HCT116 (cell line): ENCODE results near the gene IQCM. TPM values are rescaled to one million over a fixed set of nuclear protein-coding genes. Genes with fewer than 3 reads are reported as not detected.

Experiments
- ATAC-seq: fragments of 200-7000 bp; cut with Tn5 transposase; 2 replicates; pipeline ENCODE4 v1.9.1; 2020; ENCODE audit warnings: mild to moderate bottlenecking, moderate library complexity
- BruUV-seq: library from RNA; stranded (reverse); fragments of 400-500 nt; replicated peaks from 2 replicates; lab custom pipeline; 2021; lab: Mats Ljungman, UMichigan
- CTCF ChIA-PET: fragments of 300-600 bp; sonication (Branson Sonifier 250); formaldehyde crosslinking; loops from one replicate; lab custom pipeline; 2021; ENCODE audit warnings: antibody characterized with exemption; lab: Charles Lee
- POLR2A ChIA-PET: fragments of 300-600, 350-600 bp; sonication (Branson Sonifier 250); formaldehyde crosslinking; loops from one replicate; lab custom pipeline; 2021; ENCODE audit warnings: antibody characterized with exemption; lab: Charles Lee
- RAD21 ChIA-PET, 2 experiments: fragments of 300-600 bp; sonication (Branson Sonifier 250); formaldehyde crosslinking; loops; one replicate each; lab custom pipeline; 2023; ENCODE audit warnings: low total read pairs in 2 of 2; ENCODE audit not compliant: uncharacterized antibody in 2 of 2, unreplicated experiment in 2 of 2, low non-redundant PET in 1 of 2; lab: Charles Lee
- DNase-seq: peaks from one replicate; pipeline ENCODE4 v3.0.0-alpha.2; 2010; ENCODE audit warnings: low read depth, low spot score
- H2AFZ ChIP-seq: fragments of 200-600 bp; shearing (Covaris generic), sonication (generic); 2 replicates; pipeline ENCODE4 v1.6.1; 2017; ENCODE audit warnings: low read depth, mixed run types, mixed read lengths, antibody characterized with exemption, low read length; ENCODE audit not compliant: poor library complexity, severe bottlenecking
- H3K27ac ChIP-seq: 2 replicates; pipeline ENCODE4 v1.5.1; 2012; ENCODE audit warnings: low read depth, low read length
- H3K27me3 ChIP-seq: fragments of 200-600 bp; sonication (generic); 2 replicates; pipeline ENCODE4 v1.6.1; 2016; ENCODE audit warnings: mixed run types, low read length, mixed read lengths; ENCODE audit not compliant: insufficient read depth
- H3K36me3 ChIP-seq, 2 experiments: fragments of 200-500 bp in 1 of 2; fragments of 200-600 bp in 1 of 2; sonication (Bioruptor generic) in 1 of 2; sonication (generic) in 1 of 2; 2 replicates each; pipeline versions ENCODE4 v1.5.1 to v1.6.1; 2014 to 2016; ENCODE audit warnings: low read length in 2 of 2, inconsistent platforms in 1 of 2, mixed read lengths in 1 of 2, mixed run types in 1 of 2; ENCODE audit not compliant: insufficient read depth in 2 of 2, control insufficient read depth in 1 of 2
- H3K4me1 ChIP-seq, 2 experiments: fragments of 200-600 bp in 1 of 2; sonication (generic) in 1 of 2; 2 replicates each; pipeline versions ENCODE4 v1.5.1 to v1.6.1; 2012 to 2017; ENCODE audit warnings: low read length in 2 of 2, inconsistent platforms in 1 of 2, mild to moderate bottlenecking in 1 of 2, mixed read lengths in 1 of 2, mixed run types in 1 of 2, moderate library complexity in 1 of 2; ENCODE audit not compliant: insufficient read depth in 2 of 2, control insufficient read depth in 1 of 2
- H3K4me2 ChIP-seq: fragments of 200-600 bp; sonication (generic); 2 replicates; pipeline ENCODE4 v1.6.1; 2017; ENCODE audit warnings: mixed run types, low read length, mixed read lengths
- H3K4me3 ChIP-seq, 2 experiments: fragments of 200-600 bp in 1 of 2; sonication (generic) in 1 of 2; replicated peaks in 1 of 2; 2 replicates each; pipeline ENCODE4 v1.5.1; 2011 to 2016; ENCODE audit warnings: low read length in 2 of 2, control low read depth in 1 of 2, low read depth in 1 of 2, mild to moderate bottlenecking in 1 of 2, mixed read lengths in 1 of 2, mixed run types in 1 of 2
- H3K79me2 ChIP-seq: fragments of 200-600 bp; sonication (generic); 2 replicates; pipeline ENCODE4 v1.6.1; 2017; ENCODE audit warnings: mild to moderate bottlenecking, mixed run types, low read length, moderate library complexity, mixed read lengths; ENCODE audit not compliant: insufficient read depth
- H3K9ac ChIP-seq: fragments of 200-600 bp; sonication (generic); 2 replicates; pipeline ENCODE4 v1.6.1; 2016; ENCODE audit warnings: low read length, mixed read lengths
- H3K9me2 ChIP-seq: fragments of 200-600 bp; sonication (generic), shearing (Covaris generic); 2 replicates; pipeline ENCODE4 v1.6.1; 2017; ENCODE audit warnings: mixed run types, mild to moderate bottlenecking, moderate library complexity; ENCODE audit not compliant: insufficient read depth
- H3K9me3 ChIP-seq, 2 experiments: fragments of 200-500 bp in 1 of 2; fragments of 200-600 bp in 1 of 2; sonication (Bioruptor generic) in 1 of 2; sonication (generic) in 1 of 2; 2 replicates each; pipeline ENCODE4 v1.6.1; 2014 to 2017; ENCODE audit warnings: low read length in 2 of 2, mixed read lengths in 2 of 2, inconsistent platforms in 1 of 2, low read depth in 1 of 2, mild to moderate bottlenecking in 1 of 2, mixed run types in 1 of 2, moderate library complexity in 1 of 2; ENCODE audit not compliant: control insufficient read depth in 1 of 2, insufficient read depth in 1 of 2
- H4K20me1 ChIP-seq: fragments of 200-600 bp; sonication (generic), shearing (Covaris generic); 2 replicates; pipeline ENCODE4 v1.6.1; 2017; ENCODE audit warnings: mixed run types, mild to moderate bottlenecking, moderate library complexity; ENCODE audit not compliant: insufficient read depth
- ATF3 ChIP-seq: IDR thresholded peaks from 2 replicates; pipeline ENCODE4 v1.6.1; 2012
- CBX3 ChIP-seq: IDR thresholded peaks from 2 replicates; pipeline ENCODE4 v1.6.1; 2012; ENCODE audit warnings: low read depth
- CEBPB ChIP-seq: IDR thresholded peaks from 2 replicates; pipeline ENCODE4 v1.6.1; 2012; ENCODE audit warnings: low read depth
- EGR1 ChIP-seq: IDR thresholded peaks from 2 replicates; pipeline ENCODE4 v1.6.1; 2012; ENCODE audit warnings: low read depth
- EZH2 ChIP-seq: fragments of 200-600 bp; sonication (generic); IDR thresholded peaks from 2 replicates; pipeline ENCODE4 v1.6.1; 2017; ENCODE audit warnings: antibody characterized with exemption, mixed run types
- EZH2phosphoT487 ChIP-seq: fragments of 200-600 bp; IDR thresholded peaks from 2 replicates; pipeline ENCODE4 v1.6.1; 2018; ENCODE audit warnings: antibody characterized with exemption, borderline replicate concordance
- FOSL1 ChIP-seq: IDR thresholded peaks from 2 replicates; pipeline ENCODE4 v1.6.1; 2012; ENCODE audit warnings: low read depth
- JUND ChIP-seq: IDR thresholded peaks from 2 replicates; pipeline ENCODE4 v1.6.1; 2012
- MAX ChIP-seq: IDR thresholded peaks from 2 replicates; pipeline ENCODE4 v1.6.1; 2012
- POLR2AphosphoS5 ChIP-seq: IDR thresholded peaks from 2 replicates; pipeline ENCODE4 v1.6.1; 2011; ENCODE audit warnings: mild to moderate bottlenecking, low read depth, low read length, moderate library complexity
- REST ChIP-seq: IDR thresholded peaks from 2 replicates; pipeline ENCODE4 v1.6.1; 2012; ENCODE audit warnings: low read depth
- SIN3A ChIP-seq: IDR thresholded peaks from 2 replicates; pipeline ENCODE4 v1.6.1; 2012; ENCODE audit warnings: low read depth
- SP1 ChIP-seq: IDR thresholded peaks from 2 replicates; pipeline ENCODE4 v1.6.1; 2012; ENCODE audit warnings: low read depth
- SRF ChIP-seq: IDR thresholded peaks from 2 replicates; pipeline ENCODE4 v1.6.1; 2012; ENCODE audit warnings: low read depth
- TCF7L2 ChIP-seq: IDR thresholded peaks from 2 replicates; pipeline ENCODE4 v1.7.0; 2011; ENCODE audit warnings: borderline replicate concordance, inconsistent platforms; ENCODE audit not compliant: insufficient read depth, insufficient read length; ENCODE audit errors: extremely low read depth
- YY1 ChIP-seq: IDR thresholded peaks from 2 replicates; pipeline ENCODE4 v1.6.1; 2011; ENCODE audit warnings: low read length, low read depth, moderate library complexity, mild to moderate bottlenecking; ENCODE audit not compliant: insufficient replicate concordance; ENCODE audit errors: extremely low read depth
- ZFX ChIP-seq: fragments of 450-650 bp; IDR thresholded peaks from 2 replicates; pipeline ENCODE4 v1.6.1; 2017
- intact Hi-C: fragments of 100-400 bp; cut with micrococcal nuclease; formaldehyde crosslinking; loops from 2 replicates; pipeline ENCODE4 v1.10.0; 2022
- total RNA-seq: library from RNA; stranded (reverse); gene quantifications from one replicate; pipeline ENCODE4 v1.2.1, GENCODE V29; 2021; ENCODE audit not compliant: unreplicated experiment

IQCM gene
- total RNA-seq, 1 experiment from 2014 or later, result 0.20 TPM

GRCh38 chr4:149709640-149710039 lies 106.0 kb downstream of the IQCM start:
- no peak overlapping the region for H3K4me3 ChIP-seq
- intact Hi-C loops, result no loop called here
- no peaks in the 10 kb centered on the region for H3K36me3 ChIP-seq
- H3K9me2 ChIP-seq, result no peaks in the 10 kb centered on the region
- no TSS peak for BruUV-seq
- peak overlapping the region; percentile 67 for H2AFZ ChIP-seq
- no peaks in the 10 kb centered on the region for H3K9me3 ChIP-seq
- ChIA-PET CTCF (no interaction called here), RAD21 (no interaction called here), POLR2A (no interaction called here)
- H3K9ac ChIP-seq, result no peak overlapping the region
- H3K79me2 ChIP-seq, result no peaks in the 10 kb centered on the region
- H3K4me2 ChIP-seq, result peak overlapping the region; percentile 57; the same call in 1 of the 2 replicates
- ATAC-seq, result no peak
- no peak for DNase-seq
- no peaks in the 10 kb centered on the region for H4K20me1 ChIP-seq
- H3K4me1 ChIP-seq, result peaks cover 0 to 21% of the 10 kb centered on the region in 2 experiments; a peak in 2 of 4 replicates
- TF ChIP-seq EZH2phosphoT487 (no peak), POLR2AphosphoS5 (no peak), REST (no peak), SIN3A (no peak), ZFX (no peak), JUND (no peak), SRF (no peak), CBX3 (no peak), ATF3 (no peak), MAX (no peak), EZH2 (no peak), YY1 (no peak), TCF7L2 (no peak), CEBPB (no peak), FOSL1 (no peak), SP1 (no peak), EGR1 (no peak)
- no peaks in the 10 kb centered on the region for H3K27me3 ChIP-seq
- H3K27ac ChIP-seq, result no peak overlapping the region
